GM21723 (cell line): Measurements from ENCODE around the gene NCAPD3.

Source experiments
- ATAC-seq: cut with Tn5 transposase; IDR thresholded peaks from one replicate; pipeline ENCODE4 v1.9.1; 2021; ENCODE audit warnings: mild to moderate bottlenecking, moderate library complexity; ENCODE audit not compliant: unreplicated experiment

NCAPD3 gene

GRCh38 chr11:134252346-134253187 lies 28.8 kb upstream of the NCAPD3 start:
- peak; percentile 28 for ATAC-seq

GRCh38 chr11:134250675-134251074 lies 26.9 kb upstream of the NCAPD3 start:
- no peak for ATAC-seq

GRCh38 chr11:134250246-134250645 lies 26.5 kb upstream of the NCAPD3 start:
- ATAC-seq, result no peak

- ATAC-seq, result no peak
These were observed 25.2 kb upstream of the NCAPD3 start for GRCh38 chr11:134248910-134249480.

- no peak for ATAC-seq
These were observed 22.9 kb upstream of the NCAPD3 start for GRCh38 chr11:134246678-134247077.

GRCh38 chr11:134246100-134246499 lies 22.3 kb upstream of the NCAPD3 start:
- ATAC-seq, result no peak

- ATAC-seq, result no peak
These were observed 21.7 kb upstream of the NCAPD3 start for GRCh38 chr11:134245434-134245833.

- peak; percentile 83 for ATAC-seq
These were observed 20.8 kb upstream of the NCAPD3 start for GRCh38 chr11:134244593-134244992.

- no peak for ATAC-seq
These were observed 20.1 kb upstream of the NCAPD3 start for GRCh38 chr11:134243913-134244312.

GRCh38 chr11:134242376-134242775 lies 18.6 kb upstream of the NCAPD3 start:
- ATAC-seq, result no peak

- ATAC-seq, result no peak
These were observed 16.8 kb upstream of the NCAPD3 start for GRCh38 chr11:134240592-134240991.

GRCh38 chr11:134238956-134239355 lies 15.2 kb upstream of the NCAPD3 start:
- no peak for ATAC-seq

- no peak for ATAC-seq
These were observed 13.8 kb upstream of the NCAPD3 start for GRCh38 chr11:134237557-134237922.

- ATAC-seq, result no peak
These were observed 13.2 kb upstream of the NCAPD3 start for GRCh38 chr11:134236834-134237556.

GRCh38 chr11:134235399-134235798 lies 11.6 kb upstream of the NCAPD3 start:
- ATAC-seq, result no peak

GRCh38 chr11:134233729-134234179 lies 10.0 kb upstream of the NCAPD3 start:
- ATAC-seq, result no peak

- ATAC-seq, result no peak
These were observed 8.3 kb upstream of the NCAPD3 start for GRCh38 chr11:134231958-134232659.

GRCh38 chr11:134230339-134230738 lies 6.6 kb upstream of the NCAPD3 start:
- no peak for ATAC-seq

- no peak for ATAC-seq
These were observed 5.5 kb upstream of the NCAPD3 start for GRCh38 chr11:134229126-134229790.

- peak; percentile 57 for ATAC-seq
These were observed 4.9 kb upstream of the NCAPD3 start for GRCh38 chr11:134228625-134229024.
